Peyer's patch (tissue), 4 donors: ENCODE data around the gene FOXK1. TPM values are rescaled to one million over a fixed set of nuclear protein-coding genes. Genes with fewer than 3 reads are reported as not detected.

Experiments used
- DNase-seq, 3 donors: peaks; one replicate each; pipeline ENCODE4 v3.0.0-alpha.2; 2017 to 2019
- H3K27ac ChIP-seq, 4 donors: fragments of 200-600 bp; sonication (generic); one replicate each; pipeline ENCODE4 v1.5.1; 2016 to 2019
- H3K27me3 ChIP-seq, 2 donors: fragments of 200-600 bp; sonication (generic); one replicate each; pipeline ENCODE4 v1.5.1; 2019
- H3K36me3 ChIP-seq, 3 donors: fragments of 200-600 bp; sonication (generic); one replicate each; pipeline ENCODE4 v1.5.1; 2016 to 2019
- H3K4me1 ChIP-seq, 4 donors: fragments of 200-600 bp; sonication (generic); one replicate each; pipeline ENCODE4 v1.5.1; 2016 to 2019
- H3K4me3 ChIP-seq, 4 donors: fragments of 200-600 bp; sonication (generic); 1 replicate in 3 of 4; 2 replicates in 1 of 4; pipeline ENCODE4 v1.5.1; 2016 to 2019; ENCODE audit warnings: mild to moderate bottlenecking in 1 of 4
- H3K9me3 ChIP-seq, 4 donors: fragments of 200-600 bp; sonication (generic); one replicate each; pipeline ENCODE4 v1.5.1; 2016 to 2019; ENCODE audit warnings: mild to moderate bottlenecking in 1 of 4
- POLR2A ChIP-seq, 2 donors: fragments of 450-650 bp; IDR thresholded peaks; one replicate each; pipeline ENCODE4 v1.5.1; 2017; ENCODE audit warnings: antibody characterized with exemption in 2 of 2, mild to moderate bottlenecking in 2 of 2, moderate library complexity in 2 of 2
- total RNA-seq, 4 donors: library from RNA; depleted of rRNA; stranded (reverse); fragments of >200 nt; gene quantifications; one replicate each; pipeline ENCODE4 v1.1.0, GENCODE V29; 2016
- TF ChIP-seq, protein P1 (sequence below), 6 experiments: fragments of 450-650 bp in 4 of 6; fragments of 200-600 bp in 2 of 6; sonication (generic) in 1 of 6; IDR thresholded peaks; one replicate each; pipeline ENCODE4 v1.5.1; 2017 to 2019; ENCODE audit warnings: antibody characterized with exemption in 6 of 6, mild to moderate bottlenecking in 3 of 6, moderate library complexity in 1 of 6

The FOXK1 gene
- total RNA-seq, 4 donors from 2014 or later: 14.9 to 47.0 (median 36.1) TPM

DNA sequence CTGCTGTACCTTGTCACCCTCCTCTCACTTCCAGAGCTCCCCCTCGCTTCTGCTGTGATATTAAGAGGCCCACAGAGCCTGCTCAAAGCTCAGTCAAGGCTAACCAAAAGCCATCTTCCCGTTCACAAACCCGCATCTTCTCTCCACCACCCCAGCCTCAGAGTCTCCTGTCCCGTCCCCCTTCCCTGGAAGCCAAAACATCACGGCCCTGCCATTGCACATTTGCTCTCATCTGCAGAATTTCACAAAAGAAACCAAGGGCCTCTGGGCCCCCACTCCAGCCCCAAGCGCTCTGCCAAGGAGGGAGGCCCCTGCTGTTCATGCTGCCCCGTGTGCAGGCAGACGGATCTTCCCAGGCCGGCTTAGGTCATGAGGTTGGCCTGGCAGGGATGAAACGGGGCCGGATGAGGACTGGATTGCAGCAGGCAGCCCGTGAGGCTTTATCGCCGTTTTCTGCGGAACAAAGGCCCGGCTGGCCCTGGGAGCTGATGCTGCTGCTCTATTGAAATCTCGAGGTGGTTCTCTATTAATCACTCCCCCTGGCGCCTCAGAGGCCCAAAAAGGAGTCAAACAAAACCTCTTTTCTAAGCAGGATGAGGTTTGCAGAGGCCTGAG is 31.6 kb upstream of the FOXK1 start:
- no peak overlapping the region for H3K27ac ChIP-seq
- TF ChIP-seq, protein P1, sequence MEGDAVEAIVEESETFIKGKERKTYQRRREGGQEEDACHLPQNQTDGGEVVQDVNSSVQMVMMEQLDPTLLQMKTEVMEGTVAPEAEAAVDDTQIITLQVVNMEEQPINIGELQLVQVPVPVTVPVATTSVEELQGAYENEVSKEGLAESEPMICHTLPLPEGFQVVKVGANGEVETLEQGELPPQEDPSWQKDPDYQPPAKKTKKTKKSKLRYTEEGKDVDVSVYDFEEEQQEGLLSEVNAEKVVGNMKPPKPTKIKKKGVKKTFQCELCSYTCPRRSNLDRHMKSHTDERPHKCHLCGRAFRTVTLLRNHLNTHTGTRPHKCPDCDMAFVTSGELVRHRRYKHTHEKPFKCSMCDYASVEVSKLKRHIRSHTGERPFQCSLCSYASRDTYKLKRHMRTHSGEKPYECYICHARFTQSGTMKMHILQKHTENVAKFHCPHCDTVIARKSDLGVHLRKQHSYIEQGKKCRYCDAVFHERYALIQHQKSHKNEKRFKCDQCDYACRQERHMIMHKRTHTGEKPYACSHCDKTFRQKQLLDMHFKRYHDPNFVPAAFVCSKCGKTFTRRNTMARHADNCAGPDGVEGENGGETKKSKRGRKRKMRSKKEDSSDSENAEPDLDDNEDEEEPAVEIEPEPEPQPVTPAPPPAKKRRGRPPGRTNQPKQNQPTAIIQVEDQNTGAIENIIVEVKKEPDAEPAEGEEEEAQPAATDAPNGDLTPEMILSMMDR (IDR thresholded peaks at IDR 0.05): no peak
- no peak for TF ChIP-seq POLR2A (IDR thresholded peaks at IDR 0.05)
- DNase-seq: no peak

DNA sequence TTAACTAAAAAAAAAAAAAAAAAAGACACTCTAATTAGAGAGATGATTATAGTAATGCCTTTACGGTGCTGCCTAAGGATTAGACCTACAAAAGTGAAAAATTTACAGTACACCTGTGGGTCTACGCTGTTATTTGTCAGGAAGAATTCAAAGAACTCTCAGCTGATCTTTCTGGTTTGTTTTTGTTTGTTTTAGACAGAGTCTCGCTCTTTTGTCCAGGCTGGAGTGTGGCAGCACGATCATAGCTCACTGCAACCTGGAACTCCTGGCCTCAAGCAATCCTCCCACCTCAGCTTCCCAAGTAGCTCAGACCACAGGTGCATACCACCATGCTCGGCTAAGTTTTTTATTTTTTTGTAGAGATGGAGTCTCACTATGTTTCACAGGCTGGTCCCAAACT is 28.3 kb upstream of the FOXK1 start:
- Histone ChIP-seq H3K36me3 (no peaks in the 10 kb centered on the region), H3K4me3 (no peak overlapping the region), H3K27me3 (no peaks in the 10 kb centered on the region), H3K9me3 (no peaks in the 10 kb centered on the region), H3K27ac (no peak overlapping the region), H3K4me1 (no peaks in the 10 kb centered on the region)
- DNase-seq: no peak
- no peak for TF ChIP-seq POLR2A (IDR thresholded peaks at IDR 0.05)
- TF ChIP-seq, protein P1 (IDR thresholded peaks at IDR 0.05): no peak

More for the DNA sequence above, 31.6 kb upstream of the FOXK1 start:
- Histone ChIP-seq H3K36me3 (no peaks in the 10 kb centered on the region), H3K27me3 (no peaks in the 10 kb centered on the region), H3K4me1 (no peaks in the 10 kb centered on the region), H3K9me3 (no peaks in the 10 kb centered on the region), H3K4me3 (no peak overlapping the region)

DNA sequence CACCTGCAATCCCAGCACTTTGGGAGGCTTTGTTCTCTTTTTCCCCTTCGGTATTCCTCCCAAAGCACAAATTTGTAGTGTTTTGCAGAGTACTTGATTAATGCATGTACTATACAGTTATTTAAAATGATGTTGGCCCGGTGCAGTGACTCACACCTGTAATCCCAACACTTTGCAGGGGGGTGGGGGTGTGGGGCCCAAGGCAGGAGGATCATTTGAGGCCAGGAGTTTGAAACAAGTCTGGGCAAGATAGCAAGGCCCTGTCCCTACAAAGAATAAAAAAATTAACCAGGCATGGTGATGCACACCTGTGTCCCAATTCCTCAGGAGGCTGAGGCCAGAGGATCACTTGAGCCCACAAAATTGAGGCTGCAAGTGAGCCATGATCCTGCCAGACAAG is 26.8 kb upstream of the FOXK1 start:
- DNase-seq: no peak
- H3K27me3 ChIP-seq: no peaks in the 10 kb centered on the region
- no peak for TF ChIP-seq POLR2A (IDR thresholded peaks at IDR 0.05)
- TF ChIP-seq, protein P1 (IDR thresholded peaks at IDR 0.05): no peak

DNA sequence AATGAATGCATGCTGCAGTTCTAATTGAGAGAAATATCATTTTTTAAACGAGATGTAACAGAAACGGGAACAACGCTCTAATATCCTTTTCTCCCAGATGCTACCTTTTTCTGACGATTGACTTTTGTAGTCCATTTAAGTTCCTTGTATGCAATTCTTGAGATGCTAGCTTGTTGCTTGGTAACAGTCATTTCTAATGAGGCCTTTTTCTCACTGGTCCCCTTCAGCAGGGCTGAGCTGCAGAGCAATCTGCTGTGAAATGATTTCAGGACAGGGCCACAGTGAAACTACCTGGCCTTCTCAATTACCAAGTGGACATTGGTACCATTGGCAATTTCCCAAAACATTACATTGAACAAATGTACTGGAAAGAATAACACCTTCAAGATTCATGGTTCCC is 26.2 kb upstream of the FOXK1 start:
- TF ChIP-seq, protein P1 (IDR thresholded peaks at IDR 0.05): no peak
- no peak for TF ChIP-seq POLR2A (IDR thresholded peaks at IDR 0.05)
- no peaks in the 10 kb centered on the region for H3K4me1 ChIP-seq
- H3K9me3 ChIP-seq: no peaks in the 10 kb centered on the region
- DNase-seq: no peak
- H3K27ac ChIP-seq: no peak overlapping the region
- H3K4me3 ChIP-seq: no peak overlapping the region
- no peaks in the 10 kb centered on the region for H3K27me3 ChIP-seq
- H3K36me3 ChIP-seq: no peaks in the 10 kb centered on the region

More for the DNA sequence above, 26.8 kb upstream of the FOXK1 start:
- Histone ChIP-seq H3K4me3 (no peak overlapping the region), H3K27ac (no peak overlapping the region), H3K36me3 (no peaks in the 10 kb centered on the region), H3K4me1 (no peaks in the 10 kb centered on the region), H3K9me3 (no peaks in the 10 kb centered on the region)

DNA sequence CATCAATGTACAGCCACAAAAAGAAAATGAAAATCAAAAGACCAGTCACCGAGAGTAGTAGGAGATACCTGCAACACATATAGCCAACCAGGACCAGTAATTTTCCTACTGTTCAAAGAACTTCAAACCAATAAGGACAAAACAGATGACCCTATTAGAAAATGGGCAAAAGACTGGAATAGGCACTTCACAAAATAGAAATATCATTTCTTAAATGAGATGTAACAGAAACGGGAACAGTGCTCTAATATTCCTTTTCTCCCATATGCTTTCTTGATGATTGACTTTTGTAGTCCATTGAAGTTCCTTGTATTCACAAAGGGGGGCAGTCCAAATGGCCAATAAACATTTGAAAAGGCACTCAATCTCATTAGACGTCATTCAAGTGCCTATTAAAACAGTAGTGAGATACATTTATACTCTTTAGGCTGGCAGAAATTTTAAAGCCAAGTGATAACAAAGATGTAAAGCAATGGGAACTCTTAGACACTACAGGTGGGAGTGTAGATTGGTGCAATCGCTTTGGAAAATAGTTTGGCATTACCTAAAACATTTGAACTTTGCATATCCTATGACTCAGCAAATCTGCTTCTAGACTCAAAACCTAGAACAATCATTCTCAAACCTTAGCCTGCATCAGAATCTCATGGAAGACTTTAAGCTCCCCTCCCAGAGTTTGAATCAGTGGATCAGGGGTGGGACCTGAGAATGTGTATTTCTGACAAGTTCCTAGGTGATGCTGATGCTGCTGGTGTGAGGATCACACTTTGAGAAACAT is 24.3 kb upstream of the FOXK1 start:
- no peak for DNase-seq
- no peaks in the 10 kb centered on the region for H3K9me3 ChIP-seq
- no peak for TF ChIP-seq POLR2A (IDR thresholded peaks at IDR 0.05)
- TF ChIP-seq, protein P1 (IDR thresholded peaks at IDR 0.05): no peak
- no peaks in the 10 kb centered on the region for H3K4me1 ChIP-seq
- no peaks in the 10 kb centered on the region for H3K36me3 ChIP-seq
- H3K27ac ChIP-seq: no peak overlapping the region
- no peaks in the 10 kb centered on the region for H3K27me3 ChIP-seq
- no peak overlapping the region for H3K4me3 ChIP-seq
